ENCODE measurements around the gene MCM8. TPM values are rescaled to one million over a fixed set of nuclear protein-coding genes. Genes with fewer than 3 reads are reported as not detected.

Gene MCM8
- total and polyA plus RNA-seq, 9 of the 15 experiments (the other 6 are each of a cell fraction or from before 2014, with no cell fraction given) = 4.5 to 43.8 (median 25.4) TPM

DNA sequence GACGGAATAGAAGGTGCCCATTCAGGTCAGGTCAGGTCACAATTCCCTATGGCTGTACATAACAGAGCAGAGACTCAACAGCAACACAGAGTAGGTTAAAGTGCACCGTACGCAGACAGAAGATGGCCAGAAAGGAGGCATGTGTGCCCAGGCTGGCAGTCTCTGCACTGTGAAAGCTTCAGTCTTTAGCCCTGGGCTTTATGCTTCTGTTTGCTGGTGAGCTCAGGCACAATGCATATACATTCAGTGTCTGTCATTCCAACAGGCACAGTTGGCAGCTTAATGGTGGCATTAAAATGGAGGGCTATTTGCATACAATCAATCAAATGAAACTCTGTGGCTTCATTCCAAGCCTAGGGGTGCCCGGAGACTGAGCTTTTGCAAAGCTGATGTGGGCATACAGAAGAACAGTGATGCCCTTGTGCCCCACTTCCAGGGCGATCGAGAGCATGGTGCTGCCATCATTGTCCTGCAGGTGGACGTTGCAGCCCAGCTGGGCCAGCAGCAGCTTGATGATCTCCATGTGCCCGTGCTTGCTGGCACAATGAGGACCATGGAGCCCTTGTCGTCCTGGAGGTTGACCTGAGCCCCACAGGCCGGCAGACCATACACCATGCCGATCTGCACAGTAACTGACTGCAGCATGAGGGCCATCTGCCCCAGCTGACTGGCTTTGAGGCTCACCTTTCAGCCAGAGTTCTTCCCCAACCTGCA lies 22.5 kb upstream of the MCM8 start:
- H3K4me1 ChIP-seq (replicated peaks in 1 of 2; ENCODE audit: control insufficient read depth in 2 of 2, insufficient read depth in 2 of 2, low read length in 2 of 2) = no peaks in the 10 kb centered on the region
- ATAC-seq (no peak), FAIRE-seq (no peak), DNase-seq (ENCODE audit: extremely low read depth in 1 of 4, low spot score in 3 of 4) (no peak)
- H3K9me1 ChIP-seq (ENCODE audit: control insufficient read depth, insufficient read depth, low read length) = no peaks in the 10 kb centered on the region
- no peaks in the 10 kb centered on the region for H3K79me2 ChIP-seq (ENCODE audit: control insufficient read depth, insufficient read depth, low read length)
- H3K4me3 ChIP-seq = no peak overlapping the region
- no peak overlapping the region for H3K27ac ChIP-seq (ENCODE audit: extremely low read depth, low read depth, low read length)
- no peaks in the 10 kb centered on the region for H3K36me3 ChIP-seq (ENCODE audit: control insufficient read depth, insufficient read depth, low read length)
- H3K27me3 ChIP-seq (ENCODE audit: control insufficient read depth in 2 of 2, insufficient read depth in 2 of 2, low read length in 2 of 2) = peaks cover 0 to 17% of the 10 kb centered on the region in 2 experiments; a peak in 3 of 5 replicates
- intact Hi-C loops (cut with micrococcal nuclease) = no loop called here
- 0% methylated on average over 11 of the region's 11 CpGs for WGBS (ENCODE audit: insufficient coverage, low coverage, missing lambda C conversion rate)
- no peaks in the 10 kb centered on the region for H4K20me1 ChIP-seq (replicated peaks; ENCODE audit: control insufficient read depth, insufficient read depth, low read length)
- no peak overlapping the region for H3K4me2 ChIP-seq (ENCODE audit: insufficient read depth, low read length)
- H3K9me3 ChIP-seq (replicated peaks; ENCODE audit: control insufficient read depth, insufficient read depth, low read depth, low read length) = no peaks in the 10 kb centered on the region
- H3K9ac ChIP-seq (ENCODE audit: insufficient read depth in 1 of 2, low read depth in 2 of 2, low read length in 2 of 2) = no peak overlapping the region
- no TSS peak for BruUV-seq (replicated peaks)
- ChIA-PET POLR2A (no interaction called here), CTCF (ENCODE audit: low intra/inter-chr PET ratio) (interaction anchor here (0.7 kb wide), 1 partner anchor 9 kb away, joined by 3 read pairs; no protein-coding TSS in a partner anchor)
- H2AFZ ChIP-seq (ENCODE audit: low read depth, low read length) = no peak overlapping the region
- TF ChIP-seq U2AF2 (optimal IDR thresholded peaks at IDR 0.05; ENCODE audit: low read depth, low read length) (no peak), NFATC3 (IDR thresholded peaks at IDR 0.05) (no peak)
- in situ Hi-C loops (cut with MboI) = no loop called here

GRCh38 chr20:5928836-5929715 lies 21.4 kb upstream of the MCM8 start:
- H4K20me1 ChIP-seq (replicated peaks; ENCODE audit: control insufficient read depth, insufficient read depth, low read length) = no peaks in the 10 kb centered on the region
- no peak overlapping the region for H3K27ac ChIP-seq (ENCODE audit: extremely low read depth, low read depth, low read length)
- no peak overlapping the region for H3K9ac ChIP-seq (ENCODE audit: insufficient read depth in 1 of 2, low read depth in 2 of 2, low read length in 2 of 2)
- H2AFZ ChIP-seq (ENCODE audit: low read depth, low read length) = no peak overlapping the region
- intact Hi-C loops (cut with micrococcal nuclease) = no loop called here
- no TSS peak for BruUV-seq (replicated peaks)
- H3K36me3 ChIP-seq (ENCODE audit: control insufficient read depth, insufficient read depth, low read length) = no peaks in the 10 kb centered on the region
- H3K4me2 ChIP-seq (ENCODE audit: insufficient read depth, low read length) = no peak overlapping the region
- WGBS (ENCODE audit: insufficient coverage, low coverage, missing lambda C conversion rate) = 1% methylated on average over 8 of the region's 8 CpGs
- no peaks in the 10 kb centered on the region for H3K79me2 ChIP-seq (ENCODE audit: control insufficient read depth, insufficient read depth, low read length)
- peaks cover 0 to 11% of the 10 kb centered on the region in 2 experiments; a peak in 3 of 5 replicates for H3K27me3 ChIP-seq (ENCODE audit: control insufficient read depth in 2 of 2, insufficient read depth in 2 of 2, low read length in 2 of 2)
- no peak for ATAC-seq
- no peaks in the 10 kb centered on the region for H3K4me1 ChIP-seq (replicated peaks in 1 of 2; ENCODE audit: control insufficient read depth in 2 of 2, insufficient read depth in 2 of 2, low read length in 2 of 2)
- no peak for TF ChIP-seq ELF4 (CRISPR knock-in tag; IDR thresholded peaks at IDR 0.05)
- no peak for TF ChIP-seq CEBPG (CRISPR knock-in tag; IDR thresholded peaks at IDR 0.05)
- 0 out of 4 replicates have a peak, but pooled peaks of 1 of the 2 experiments have one; percentile 30 for TF ChIP-seq CEBPG (tag; conservative IDR thresholded peaks at IDR 0.05 in 1 of 2, IDR thresholded peaks at IDR 0.05 in 1 of 2)
- H3K9me3 ChIP-seq (replicated peaks; ENCODE audit: control insufficient read depth, insufficient read depth, low read depth, low read length) = no peaks in the 10 kb centered on the region
- ChIA-PET POLR2A (no interaction called here), CTCF (ENCODE audit: low intra/inter-chr PET ratio) (interaction anchor here (0.6 kb wide), 1 partner anchor 9 kb away, joined by 3 read pairs; no protein-coding TSS in a partner anchor)
- FAIRE-seq = no peak
- no peaks in the 10 kb centered on the region for H3K9me1 ChIP-seq (ENCODE audit: control insufficient read depth, insufficient read depth, low read length)
- H3K4me3 ChIP-seq = no peak overlapping the region
- in situ Hi-C loops (cut with MboI) = no loop called here
- DNase-seq (ENCODE audit: extremely low read depth in 1 of 4, low spot score in 3 of 4) = no peak
